CD4-positive, alpha-beta T cell treated with Interleukin-15 for 1 hour (primary cell): Measurements from ENCODE around the gene COX8A.
"Not testable (repeated sequence)": the region's sequence is repeated elsewhere in the genome, so short reads cannot be mapped to it uniquely, and the experiment has no call there.

ENCODE experiments used
- DNase-seq: peaks from one replicate; pipeline ENCODE4 v3.0.0-alpha.2; 2020

Gene COX8A

DNA sequence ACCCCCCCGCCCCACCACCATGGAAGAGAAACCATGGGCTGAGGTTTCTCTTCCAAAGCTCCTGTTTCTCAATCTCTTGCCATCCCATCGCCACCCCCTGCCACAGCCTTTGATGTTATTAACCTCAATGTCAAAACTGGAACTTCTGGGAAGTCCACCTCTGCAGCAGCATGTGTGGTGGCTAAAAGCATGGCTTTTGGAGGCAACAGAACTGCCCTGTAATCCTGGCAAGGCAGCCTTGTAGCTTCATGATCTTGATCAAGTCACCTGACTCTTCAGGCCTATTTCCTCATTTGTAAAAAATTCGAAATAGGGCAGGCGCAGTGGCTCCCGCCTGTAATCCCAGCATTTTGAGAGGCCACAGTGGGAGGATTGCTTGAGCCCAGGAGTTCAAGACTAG is 3.5 kb upstream of the COX8A start:
- no peak for DNase-seq

DNA sequence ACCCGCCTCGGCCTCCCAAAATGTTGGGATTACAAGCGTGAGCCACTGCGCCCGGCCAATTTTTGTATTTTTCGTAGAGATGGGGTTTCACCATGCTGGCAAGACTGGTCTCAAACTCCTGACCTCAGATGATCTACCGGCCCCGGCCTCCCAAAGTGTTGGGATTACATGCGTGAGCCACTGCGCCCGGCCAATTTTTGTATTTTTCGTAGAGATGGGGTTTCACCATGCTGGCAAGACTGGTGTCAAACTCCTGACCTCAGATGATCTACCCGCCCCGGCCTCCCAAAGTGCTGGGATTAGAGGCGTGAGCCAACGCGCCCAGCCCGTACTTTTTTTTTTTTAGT is 535 bp upstream of the COX8A start:
- DNase-seq = not testable (repeated sequence)

DNA sequence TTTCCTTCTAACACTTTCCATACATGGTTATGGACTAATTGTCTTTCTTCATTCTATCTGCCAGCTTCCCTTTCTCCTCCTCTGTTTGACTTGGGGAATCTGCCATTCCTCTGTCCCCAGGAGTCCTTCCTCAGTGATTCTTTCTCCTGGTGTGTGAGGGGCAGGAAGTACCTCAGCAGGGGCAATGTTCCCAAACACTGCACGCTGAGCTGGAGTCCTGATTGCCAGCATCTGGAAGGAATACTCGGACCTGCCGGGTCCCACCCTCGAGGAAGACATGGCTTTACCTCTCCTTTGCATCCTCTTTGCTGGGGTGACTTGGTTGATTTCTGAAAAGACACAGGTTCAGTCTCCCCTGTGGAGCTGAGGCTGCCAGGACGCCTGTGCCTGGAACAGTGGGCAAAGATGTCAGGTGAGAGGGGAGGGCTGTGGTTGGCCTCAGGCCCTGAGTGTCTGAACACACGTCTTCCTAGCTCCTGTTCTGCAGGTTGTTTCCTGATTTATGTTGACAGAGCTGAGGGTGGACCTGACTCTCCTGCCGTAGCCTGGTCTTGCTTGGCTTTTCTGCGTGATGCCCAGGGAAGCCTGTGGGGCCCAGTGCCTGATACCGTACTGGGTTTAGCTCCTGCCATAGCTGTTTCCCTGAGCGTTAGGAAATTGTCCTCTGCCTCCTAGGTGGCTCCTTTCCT is 4.3 kb downstream of the COX8A start:
- DNase-seq = no peak

DNA sequence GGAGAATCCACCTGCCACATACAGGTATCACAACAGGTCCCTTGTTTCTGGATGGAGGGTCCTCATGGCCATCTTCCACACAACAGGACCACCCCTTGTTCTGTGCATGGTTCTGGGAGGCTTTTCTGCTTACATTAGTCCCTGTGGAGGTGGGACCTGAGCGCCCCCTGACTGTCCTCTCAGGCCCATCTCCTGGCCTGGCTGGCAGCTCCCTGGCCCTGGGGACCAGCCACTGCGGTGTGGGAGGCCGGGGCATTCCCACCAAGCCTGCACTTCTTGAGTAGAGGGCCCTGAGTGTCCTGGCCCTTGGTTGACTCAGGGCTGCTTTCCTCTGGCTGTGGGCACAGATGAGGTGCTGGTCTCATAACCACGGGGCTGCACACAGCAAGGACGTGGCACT is 5.0 kb downstream of the COX8A start:
- no peak for DNase-seq

DNA sequence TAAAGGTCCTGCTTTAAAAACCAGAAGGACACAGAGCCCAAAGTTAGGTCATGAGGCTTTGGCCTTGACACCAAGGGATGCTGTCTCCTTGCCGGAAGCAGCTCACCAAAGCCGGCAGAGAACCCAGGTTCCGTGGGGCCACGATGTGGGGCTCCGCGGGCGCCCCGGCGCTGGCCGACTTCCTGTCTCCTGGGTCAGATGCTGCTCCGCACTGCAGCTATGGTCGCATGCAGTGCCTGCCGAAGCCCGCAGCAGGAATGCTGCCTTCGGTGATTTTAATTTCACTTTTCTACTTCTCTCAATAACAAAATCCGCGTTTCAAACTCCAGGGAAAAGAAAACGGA is 11.4 kb downstream of the COX8A start:
- peak; percentile 70 for DNase-seq

DNA sequence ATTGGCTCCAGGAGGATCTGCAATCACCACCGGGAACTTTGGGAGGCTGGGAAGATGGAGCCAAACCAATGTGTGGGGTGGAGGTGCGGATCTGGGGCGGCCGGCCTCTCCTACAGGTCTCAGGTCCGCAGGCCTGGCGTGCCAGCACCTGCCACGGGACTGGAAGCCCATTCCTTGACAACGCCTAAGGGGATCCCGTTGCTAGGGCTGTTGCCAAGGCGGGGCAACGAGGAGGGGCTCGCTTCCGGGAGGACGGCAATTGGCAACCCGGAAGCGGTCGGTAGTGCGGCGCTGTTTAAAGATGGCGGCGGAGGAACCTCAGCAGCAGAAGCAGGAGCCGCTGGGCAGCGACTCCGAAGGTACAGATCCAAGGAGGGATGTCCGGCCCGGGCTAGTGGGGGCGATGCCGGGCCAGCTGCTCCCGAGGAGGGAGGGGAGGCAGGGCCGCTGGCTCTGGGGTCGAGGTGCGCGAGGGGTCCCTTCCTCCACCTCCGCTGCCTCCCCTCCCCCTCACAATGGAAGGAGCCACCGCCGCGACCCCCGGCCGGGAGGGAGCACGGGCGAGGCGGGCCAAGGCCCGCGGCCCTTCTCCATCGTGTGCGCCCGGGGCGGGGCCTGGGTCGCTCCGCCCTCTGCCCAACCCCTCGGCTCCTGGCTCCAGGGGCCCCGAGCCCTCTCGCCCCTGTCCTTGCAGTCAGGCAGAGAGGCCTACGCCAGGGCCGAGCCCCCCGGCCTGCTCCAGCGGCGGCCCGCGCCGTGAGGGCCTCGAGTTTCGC is 11.9 kb downstream of the COX8A start, which contains the start of gene OTUB1:
OTUB1 (plus strand) TSS at position 283 of the 776 bp plus-strand sequence; CDS start at position 302, 19 bp downstream.
- peak; percentile 88 for DNase-seq

DNA sequence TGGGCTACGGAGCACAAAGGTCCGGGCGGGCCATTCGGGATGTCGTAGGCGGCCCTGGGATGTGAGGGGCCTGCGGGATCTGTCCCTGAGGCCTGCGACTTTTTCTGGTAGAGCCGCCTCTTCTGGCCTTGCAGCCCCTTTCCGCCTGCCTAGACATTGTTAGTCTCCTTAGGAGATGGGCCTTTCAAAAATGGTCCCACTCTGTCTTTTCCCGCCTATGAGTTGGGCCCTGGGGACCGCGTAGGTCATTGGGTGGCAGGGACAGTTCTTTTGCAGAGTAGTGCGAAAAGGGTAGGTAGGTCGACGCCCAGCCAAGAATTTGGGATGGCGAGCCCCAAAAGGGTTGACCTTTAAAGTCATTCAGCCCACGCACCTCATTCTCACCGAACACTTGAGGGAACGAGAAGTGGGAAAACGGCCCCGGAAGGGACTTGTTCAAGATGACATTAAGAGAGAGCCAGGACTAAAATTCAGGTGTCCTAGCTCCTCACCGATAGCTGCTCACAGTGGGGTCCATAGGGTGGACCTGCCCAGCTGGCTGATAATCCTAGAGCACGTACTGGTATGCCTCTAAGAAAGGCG is 12.6 kb downstream of the COX8A start:
- no peak for DNase-seq

DNA sequence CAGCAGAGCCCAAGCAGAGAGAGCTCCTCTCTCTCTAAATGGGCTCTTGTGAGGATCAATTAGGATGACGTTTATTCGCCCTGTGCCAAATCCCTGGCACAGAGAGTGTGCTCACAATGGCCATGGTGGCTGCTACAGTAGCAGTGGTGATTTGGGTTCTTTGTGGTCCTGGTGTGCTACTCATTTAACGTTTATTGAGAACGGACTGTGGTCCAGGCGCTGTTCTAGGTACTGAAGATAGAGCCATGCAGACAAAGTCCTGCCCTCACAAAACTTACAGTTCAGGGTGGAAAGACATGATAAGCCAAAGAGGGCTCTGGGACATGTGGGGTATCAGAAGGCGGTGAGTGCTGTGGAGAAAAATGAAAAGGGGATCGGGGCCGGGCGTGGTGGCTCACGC is 17.1 kb downstream of the COX8A start:
- no peak for DNase-seq

DNA sequence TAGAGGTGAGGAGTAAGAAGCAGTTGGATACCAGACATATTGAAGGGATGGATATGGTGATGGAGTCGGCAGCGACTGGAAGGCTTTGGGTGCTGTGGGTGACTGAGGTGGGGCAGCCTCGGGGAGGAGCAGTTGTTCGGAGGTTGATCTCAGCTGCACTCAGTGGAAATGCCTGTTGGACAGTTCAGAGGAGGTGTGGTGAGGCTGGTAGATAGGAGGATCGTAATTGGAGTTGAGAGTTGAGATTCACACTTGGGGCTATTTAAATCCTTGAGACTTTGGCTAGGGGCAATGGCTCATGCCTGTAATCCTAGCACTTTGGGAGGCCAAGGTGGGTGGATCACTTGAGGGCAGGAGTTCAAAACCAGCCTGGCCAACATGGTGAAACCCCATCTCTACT is 18.7 kb downstream of the COX8A start:
- DNase-seq = no peak

DNA sequence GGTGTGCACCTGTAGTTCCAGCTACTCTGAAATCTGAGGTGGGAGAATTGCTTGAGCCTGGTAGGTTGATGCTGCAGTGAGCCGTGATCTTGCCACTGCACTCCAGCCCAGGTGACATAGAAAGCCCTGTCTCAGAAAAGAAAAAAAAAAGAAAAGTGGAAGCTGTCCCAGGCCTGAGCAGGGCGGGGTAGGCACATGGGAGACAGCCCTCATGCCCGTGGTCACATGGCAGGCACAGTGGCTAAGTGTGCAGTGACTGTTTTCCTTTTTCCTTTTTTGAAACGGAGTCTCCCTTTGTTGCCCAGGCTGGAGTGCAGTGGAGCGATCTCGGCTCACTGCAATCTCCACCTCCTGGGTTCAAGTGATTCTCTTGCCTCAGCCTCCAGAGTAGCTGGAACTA is 19.6 kb downstream of the COX8A start:
- DNase-seq = no peak

DNA sequence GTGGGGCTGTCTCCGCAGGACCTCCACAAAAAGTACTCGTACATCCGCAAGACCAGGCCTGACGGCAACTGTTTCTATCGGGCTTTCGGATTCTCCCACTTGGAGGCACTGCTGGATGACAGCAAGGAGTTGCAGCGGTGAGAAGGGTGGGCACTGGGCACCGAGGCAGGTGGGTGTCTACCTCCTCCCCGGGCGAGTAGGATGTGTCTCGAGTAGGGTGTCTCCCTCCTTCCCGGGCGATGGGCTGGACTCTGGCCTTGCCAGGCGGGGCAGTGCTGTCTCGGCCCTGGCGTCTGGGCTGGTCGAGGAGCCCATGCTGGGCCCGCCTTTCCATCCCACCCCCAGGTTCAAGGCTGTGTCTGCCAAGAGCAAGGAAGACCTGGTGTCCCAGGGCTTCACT is 22.1 kb downstream of the COX8A start:
- DNase-seq = no peak

DNA sequence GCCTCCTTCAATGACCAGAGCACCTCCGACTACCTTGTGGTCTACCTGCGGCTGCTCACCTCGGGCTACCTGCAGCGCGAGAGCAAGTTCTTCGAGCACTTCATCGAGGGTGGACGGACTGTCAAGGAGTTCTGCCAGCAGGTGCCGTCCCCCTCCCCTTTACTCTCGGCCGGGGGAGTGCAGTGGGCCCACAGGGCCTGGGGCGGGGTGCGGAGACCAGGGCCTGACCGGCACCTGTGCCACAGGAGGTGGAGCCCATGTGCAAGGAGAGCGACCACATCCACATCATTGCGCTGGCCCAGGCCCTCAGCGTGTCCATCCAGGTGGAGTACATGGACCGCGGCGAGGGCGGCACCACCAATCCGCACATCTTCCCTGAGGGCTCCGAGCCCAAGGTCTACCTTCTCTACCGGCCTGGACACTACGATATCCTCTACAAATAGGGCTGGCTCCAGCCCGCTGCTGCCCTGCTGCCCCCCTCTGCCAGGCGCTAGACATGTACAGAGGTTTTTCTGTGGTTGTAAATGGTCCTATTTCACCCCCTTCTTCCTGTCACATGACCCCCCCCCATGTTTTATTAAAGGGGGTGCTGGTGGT is 22.8 kb downstream of the COX8A start:
- DNase-seq = no peak

DNA sequence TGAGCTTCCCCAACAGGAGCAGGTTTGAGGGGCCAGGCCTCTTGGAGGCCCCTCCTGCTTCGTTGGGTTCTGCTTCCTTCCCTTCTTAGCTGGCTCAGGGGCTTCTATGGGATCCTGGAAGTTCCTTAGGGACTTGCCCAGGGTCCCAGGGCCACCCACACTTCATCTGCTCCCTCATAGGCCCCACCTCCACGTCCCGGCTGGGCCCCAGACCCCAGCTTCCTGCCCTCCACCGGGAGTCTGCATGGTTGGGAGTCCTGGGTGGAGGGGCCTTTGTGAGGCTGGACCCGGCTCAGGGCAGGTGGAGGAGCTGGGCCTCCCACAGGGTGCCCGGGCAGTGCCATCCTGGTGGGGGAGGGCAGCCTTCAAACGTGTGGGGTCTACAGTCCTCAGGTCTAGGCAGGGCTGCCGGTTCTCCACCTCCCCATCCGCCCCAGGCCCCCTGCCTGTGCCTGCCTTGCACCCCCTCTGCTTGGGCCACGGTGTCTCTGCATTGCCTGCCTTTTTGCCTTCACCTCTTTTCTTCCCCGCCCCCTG is 23.4 kb downstream of the COX8A start:
- DNase-seq = no peak

DNA sequence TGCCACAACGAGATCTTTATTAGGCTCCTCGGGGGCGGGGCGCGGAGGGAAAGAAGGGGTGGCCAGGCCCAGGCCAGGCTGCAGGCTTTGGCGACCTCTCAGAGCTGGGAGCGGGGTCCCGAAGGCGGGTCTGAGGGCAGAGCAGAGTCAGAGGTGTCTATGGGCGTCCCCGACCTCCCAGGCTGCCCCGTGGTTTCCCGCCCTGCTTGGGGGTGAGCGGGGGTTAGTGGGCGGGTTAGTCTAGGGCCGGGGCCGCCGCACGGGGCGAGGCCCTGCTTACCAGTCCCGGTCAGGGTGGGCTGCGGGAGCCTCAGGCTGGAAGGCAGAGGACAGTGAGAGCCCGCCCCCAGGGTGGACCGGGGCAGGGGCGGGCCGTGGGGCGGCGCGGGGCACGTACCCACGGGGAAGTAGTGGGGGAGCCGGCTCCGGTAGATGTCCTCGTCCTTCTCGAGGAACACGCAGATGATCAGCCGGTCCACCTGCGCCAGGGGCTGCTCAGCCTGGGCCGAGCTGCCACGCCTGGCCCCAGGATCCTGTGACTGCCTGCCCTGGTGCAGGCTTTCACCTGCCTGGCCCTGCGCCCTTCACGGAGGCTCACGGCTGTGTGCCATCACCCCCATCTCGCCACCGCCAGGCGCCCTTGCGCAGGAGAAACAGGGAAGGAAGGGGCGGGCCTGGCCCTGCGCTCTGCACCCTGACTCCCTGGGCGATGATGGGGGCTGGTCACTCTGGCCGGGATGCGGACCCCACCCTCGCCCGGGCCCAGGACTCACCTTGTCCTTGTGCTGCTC is 24.3 kb downstream of the COX8A start:
- DNase-seq = no peak

DNA sequence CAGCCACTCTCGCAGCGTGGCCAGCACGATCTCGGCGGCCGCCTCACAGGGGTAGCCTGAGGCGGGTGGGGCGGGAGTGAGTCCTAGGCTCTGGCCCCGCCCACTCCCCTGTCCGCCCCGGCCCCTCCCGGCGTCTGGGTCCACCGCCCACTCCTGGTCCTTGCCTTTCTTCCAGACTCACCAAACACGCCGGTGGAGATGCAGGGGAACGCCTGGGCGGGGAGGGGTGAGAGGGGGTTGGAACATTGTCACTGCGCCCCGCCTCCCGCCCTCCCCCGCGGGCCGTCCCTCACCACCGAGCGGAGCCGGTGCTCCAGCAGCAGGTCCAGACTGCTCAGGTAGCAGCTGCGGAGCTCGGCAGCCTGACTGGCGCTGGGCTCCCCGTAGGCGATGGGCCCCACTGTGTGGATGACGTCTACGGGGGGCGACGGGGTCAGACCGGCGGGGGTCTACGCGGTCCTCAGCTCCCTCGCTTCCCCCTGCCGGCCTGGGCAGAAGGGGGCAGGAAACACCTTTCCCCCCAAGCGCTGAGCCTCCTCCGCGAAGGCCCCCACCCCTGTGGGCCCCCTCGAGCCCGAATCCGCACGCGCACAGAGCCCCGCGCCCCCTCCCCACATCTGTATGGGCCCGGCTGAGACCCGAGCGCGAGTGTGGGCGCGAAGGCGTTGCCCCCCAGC is 25.1 kb downstream of the COX8A start:
- peak; percentile 54 for DNase-seq

DNA sequence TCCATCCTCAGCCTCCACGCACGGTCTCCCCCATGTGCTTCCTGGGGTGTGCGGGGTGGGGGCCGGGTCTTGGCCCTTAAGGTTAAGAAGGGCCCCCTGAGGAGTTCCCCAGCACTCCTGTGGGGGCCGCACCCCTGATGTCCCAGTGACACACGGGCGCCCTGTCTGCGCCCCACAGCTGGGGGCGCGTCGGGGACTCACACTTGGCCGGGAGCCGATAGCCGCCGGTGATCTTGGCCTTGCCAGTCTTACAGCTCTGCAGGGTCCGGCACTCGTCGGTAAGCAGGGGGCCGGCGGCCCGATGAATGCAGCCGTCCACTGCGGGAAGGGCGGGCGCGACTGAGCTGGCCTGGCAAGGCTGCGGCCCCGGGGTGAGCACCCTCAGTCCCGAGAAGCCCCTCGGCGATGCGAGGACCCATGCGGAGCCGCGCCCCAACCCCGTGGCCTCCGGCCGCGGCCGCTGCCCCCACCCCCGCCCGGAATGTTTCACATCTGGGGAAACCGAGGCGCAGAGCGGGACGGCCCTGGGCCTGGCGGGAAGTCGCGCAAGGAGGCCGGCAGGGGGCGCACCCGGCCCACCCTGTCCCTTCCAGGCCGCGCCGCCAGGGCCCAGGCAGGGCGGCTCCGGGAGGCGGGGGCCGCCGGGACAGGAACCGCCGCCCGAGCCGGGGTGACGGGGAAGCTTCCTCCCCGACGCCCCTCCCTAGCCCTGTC is 25.8 kb downstream of the COX8A start:
- DNase-seq = peak; percentile 76

DNA sequence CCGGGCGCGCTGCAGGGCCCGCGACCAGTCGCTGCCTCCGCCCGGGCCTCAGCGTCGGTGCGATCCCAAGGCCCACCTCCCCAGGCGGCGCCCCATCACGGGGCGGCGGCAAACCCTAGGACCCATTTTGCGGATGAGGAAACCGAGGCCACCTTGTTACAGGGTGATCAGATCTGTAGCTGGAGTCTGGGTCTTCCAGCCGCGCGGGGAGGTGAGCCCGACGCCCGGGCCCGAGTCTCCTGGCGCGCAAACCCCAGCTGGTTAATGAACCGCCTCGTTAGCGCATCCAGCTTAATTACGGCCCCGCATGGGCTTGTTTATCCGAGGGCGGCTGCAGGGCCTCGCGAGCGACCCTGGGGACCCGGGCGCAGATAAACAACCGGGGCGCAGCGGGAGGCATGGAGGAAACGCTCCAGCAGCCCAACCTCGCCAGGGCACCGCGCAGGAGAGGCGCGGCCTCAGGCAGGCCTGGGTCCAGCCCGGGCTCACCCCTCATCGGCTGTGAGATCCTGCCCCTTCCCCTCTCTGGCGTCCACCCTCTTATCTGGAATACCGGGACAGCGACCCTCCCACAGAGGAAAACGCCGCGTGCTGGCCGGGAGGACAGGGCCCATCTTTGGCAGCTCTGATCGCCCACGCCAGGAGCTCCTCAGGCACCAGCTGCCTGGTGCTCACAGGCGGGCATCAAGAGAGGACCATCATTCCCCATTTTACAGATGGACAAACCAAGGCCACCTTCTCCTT is 26.5 kb downstream of the COX8A start:
- DNase-seq = no peak

DNA sequence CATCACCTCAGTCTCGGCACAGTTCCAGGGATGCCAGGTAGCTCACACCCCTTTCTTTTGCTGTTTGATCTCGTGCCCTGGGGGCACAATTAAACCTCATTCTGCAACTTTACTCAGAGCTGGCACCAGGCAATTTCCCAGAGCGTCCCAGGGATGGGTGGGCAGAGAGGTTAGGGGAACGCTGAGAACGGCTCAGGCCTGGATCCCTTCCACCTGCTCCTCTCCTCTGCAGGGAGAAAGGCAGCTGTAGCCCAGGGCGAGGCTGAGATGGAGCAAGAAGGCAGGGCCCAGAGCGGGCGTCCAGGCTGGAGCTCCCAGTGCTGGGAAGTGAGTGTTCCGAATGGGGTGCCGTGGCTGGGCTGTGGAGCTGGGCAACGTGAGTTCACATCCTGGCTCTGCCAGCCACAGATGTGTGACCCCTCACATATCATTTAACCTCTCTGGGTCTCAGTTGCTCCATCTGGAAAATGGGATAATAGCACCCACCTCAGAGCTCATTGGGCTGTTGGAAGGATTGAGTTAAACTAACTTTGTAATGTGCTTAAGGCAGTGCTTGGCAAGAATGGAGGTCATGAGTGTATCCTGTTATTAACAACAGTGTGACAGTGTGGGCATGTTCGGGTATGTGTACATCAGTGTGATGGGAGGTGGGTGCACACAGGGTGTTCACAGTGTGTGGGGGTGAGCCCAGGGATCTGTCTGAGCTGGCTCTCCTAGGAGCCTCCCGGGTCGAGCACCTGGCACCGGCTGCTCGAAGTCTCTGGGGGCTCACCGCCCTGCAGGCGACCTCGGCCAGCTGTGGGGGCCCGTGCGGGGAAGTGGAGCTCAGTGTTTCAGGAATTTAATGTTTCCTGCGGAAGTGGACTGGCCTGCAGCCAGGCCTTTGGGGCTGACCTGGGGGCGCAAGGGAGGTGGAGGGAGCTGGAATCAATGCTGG is 27.3 kb downstream of the COX8A start:
- DNase-seq = no peak

DNA sequence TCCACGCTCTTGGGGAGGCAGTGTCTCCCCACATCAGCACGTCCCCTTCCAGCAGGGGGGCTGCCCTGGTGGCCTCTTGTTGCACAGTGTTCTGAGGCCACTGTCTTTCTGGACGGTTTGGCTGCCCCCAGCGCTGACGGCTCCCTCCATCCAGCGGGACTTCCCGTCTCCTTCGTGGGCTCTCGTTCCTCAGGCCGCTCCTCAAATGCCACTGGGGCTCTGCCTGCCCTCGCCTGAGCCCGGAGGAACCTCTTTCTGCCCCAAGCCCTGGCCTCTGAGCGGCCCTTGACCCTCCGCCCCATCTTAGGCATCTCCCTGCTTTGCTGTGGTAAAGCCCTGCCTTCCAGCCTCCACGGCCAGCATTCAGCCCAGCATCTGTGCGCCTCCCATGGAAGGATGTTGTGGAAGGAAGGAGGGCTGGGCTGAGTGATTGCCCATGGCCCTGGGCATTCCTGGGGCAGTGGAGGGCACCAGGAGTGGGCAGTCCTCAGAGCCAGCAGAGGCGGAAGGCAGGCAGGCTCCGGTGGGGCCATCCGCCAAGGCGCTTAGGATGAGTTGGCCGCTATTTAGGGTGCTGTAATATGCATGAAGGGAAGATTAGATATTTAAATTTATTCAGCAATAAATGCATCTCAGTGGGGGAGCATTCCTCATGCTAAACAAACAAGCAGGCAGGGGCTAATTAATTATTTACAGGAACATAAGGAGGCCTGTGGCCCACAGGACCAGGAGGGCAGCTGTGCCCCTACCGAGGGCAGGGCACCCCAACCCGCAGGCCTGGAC is 29.6 kb downstream of the COX8A start:
- DNase-seq = no peak
